Activated naive CD4-positive, alpha-beta T cell (primary cell): Measurements from ENCODE around the gene ZNF670.
"Not testable (repeated sequence)": the region's sequence is repeated elsewhere in the genome, so short reads cannot be mapped to it uniquely, and the experiment has no call there.

ENCODE experiments used
- DNase-seq, 4 experiments: peaks; one replicate each; lab custom pipeline; 2025; lab: John Stamatoyannopoulos, UW

Gene ZNF670

DNA sequence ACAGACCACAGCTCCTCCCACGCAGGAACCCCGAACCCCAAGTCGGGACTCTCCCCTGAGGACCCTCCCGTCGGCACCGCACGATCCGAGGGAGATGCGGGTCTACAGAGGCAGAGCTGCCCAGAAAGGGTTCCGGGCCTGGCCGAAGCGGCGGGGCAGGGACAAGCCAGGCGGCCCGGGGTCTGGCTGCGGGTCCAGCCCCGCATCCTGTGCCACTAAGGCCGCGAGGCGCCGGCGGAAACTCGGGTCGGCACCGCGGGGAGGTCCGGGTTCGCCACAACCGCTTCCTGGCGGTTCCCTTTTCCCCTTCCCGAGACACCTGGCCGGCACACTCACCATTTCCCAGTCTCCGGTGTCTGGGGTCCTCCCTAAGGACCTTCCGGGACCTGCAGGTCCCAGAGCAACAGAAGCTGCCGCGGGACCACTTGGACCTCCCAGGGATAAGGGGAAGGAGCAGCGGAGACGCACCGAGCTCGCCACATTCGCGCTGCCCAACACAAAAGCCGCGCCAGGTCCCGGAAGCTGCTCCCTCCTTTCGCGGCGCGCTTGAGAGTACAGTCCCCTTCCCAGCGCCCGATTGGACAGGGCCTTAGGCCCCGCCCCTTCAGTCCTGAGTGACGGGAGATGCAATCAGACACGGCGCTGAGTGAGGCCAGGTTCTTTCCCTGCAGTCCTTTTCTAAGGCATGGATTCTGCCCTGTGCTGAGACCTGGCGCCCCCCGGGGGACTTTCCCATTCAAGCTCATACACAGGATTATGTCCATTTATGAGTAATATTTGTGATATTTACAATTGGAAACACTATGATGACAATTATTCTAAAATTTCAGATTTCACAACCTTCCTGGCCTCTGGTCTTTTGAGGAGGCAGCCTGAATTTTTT, at the start of gene ZNF670:
ZNF670 (minus strand) TSS at position 554 of the 883 bp plus-strand sequence; CDS start at position 339, 215 bp downstream.
- DNase-seq: peak; percentile 42 to 75 (median 68)

GRCh38 chr1:247127519-247128282, 49.1 kb upstream of the ZNF670 start:
- DNase-seq: not testable (repeated sequence)

DNA sequence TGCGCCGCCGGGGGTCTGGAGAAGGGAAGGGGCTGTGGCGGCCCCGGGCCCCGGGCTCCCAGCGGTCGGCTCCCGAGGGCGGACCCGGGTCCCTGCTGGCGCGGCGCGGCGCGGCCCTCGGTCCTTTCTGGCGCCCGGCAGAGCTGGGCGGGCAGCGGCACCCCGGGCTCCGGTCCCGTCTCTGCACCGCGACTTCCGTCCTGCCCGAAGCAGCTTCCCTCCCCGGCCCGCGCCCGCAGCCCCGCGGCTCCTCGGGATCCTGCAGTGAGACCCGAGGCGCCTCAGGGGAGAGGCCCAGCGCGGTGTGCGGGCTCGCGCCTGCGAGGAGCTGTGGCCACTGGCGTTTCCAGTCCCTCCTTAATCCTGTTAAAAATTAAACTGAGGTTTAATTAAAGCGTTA, 48.0 kb upstream of the ZNF670 start:
- DNase-seq: not testable (repeated sequence)

- DNase-seq: not testable (repeated sequence)
Observed at GRCh38 chr1:247126166-247126565, 47.6 kb upstream of the ZNF670 start.

- DNase-seq: no peak
Observed at GRCh38 chr1:247121382-247121781, 42.8 kb upstream of the ZNF670 start.

- not testable (repeated sequence) for DNase-seq
Observed at GRCh38 chr1:247120408-247120668, 41.7 kb upstream of the ZNF670 start.

DNA sequence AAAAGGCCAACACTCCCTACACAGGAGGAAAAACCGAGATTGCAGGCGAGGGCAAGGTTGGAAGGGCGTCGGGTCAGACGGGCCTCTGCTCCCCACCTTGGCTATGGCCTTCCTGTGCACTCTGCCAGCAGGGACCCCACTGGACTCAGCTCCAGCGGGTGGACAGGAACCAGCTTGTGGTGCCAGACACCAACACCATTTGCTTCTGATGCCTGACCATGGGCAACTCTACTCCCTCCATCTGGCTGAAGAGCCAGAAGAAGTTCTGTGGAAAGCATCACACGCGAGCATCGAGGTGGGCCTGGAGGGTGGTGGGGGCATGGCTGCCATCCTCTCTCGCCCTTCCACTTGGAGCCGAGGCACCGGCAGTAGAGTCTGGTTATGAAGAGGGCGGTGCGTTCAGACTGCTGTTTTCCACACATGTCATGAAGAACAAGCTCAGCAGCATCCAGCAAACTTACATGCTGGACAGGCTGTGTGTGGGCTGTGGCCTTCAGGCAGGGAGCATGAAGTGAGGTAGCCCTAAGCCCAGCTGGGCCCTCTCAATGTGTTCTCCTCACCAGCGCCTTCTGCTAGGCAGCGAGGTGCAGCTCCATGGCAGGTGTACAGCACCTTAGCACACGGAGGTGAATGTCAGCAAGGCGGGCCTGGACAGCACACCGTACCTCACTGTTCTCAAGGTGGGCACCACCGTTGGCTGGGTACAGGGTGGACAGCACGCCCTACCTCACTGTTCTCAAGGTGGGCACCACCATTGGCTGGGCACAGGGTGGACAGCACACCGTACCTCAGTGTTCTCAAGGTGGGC, 41.2 kb upstream of the ZNF670 start:
- no peak for DNase-seq

- no peak for DNase-seq
Observed at GRCh38 chr1:247118946-247119446, 40.4 kb upstream of the ZNF670 start.

DNA sequence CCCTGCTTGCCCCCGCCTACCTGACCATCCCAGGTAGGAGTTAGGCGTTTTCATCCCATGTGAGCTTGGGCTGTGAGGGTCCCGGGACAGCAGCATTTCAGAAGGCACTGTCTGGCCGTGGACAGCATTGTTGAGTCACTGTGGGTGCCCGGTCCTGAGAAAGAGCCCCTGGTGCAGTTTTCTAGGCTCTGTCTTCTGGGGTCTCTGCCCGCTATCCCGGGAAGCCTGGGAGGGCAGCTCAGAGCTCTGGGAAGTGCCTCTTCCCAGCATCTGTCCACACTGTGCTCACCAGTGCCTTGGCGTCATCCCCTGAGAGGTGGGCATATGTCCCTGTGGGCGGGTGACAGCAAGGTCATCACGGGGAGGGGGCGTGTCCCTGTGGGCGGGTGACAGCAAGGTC, 36.9 kb upstream of the ZNF670 start:
- no peak for DNase-seq

GRCh38 chr1:247115141-247115510, 36.5 kb upstream of the ZNF670 start:
- DNase-seq: no peak

GRCh38 chr1:247114351-247115140, 35.9 kb upstream of the ZNF670 start:
- no peak for DNase-seq

GRCh38 chr1:247113733-247114271, 35.2 kb upstream of the ZNF670 start:
- no peak for DNase-seq

DNA sequence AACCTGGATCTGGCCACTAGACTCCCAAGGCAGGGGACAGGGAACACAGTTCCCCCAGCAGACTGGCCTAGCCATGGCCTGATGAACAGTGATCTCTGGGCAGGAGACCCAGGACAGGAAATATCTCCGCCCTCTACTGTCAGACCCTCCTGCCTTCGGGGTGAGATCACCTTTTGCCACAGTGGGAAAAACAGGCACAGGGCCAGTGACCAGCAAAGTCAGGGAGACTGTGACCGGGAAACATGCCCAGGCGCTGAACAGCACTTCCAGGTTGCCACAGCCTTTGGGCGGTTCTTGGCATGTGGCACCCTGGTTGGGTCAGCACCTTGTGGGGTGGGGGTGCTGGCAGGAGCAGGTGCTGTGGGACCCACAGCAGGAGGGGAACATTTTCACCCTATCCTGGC, 34.5 kb upstream of the ZNF670 start:
- no peak for DNase-seq

GRCh38 chr1:247112479-247112781, 33.8 kb upstream of the ZNF670 start:
- DNase-seq: no peak

- no peak for DNase-seq
Observed at GRCh38 chr1:247111700-247112478, 33.3 kb upstream of the ZNF670 start.

DNA sequence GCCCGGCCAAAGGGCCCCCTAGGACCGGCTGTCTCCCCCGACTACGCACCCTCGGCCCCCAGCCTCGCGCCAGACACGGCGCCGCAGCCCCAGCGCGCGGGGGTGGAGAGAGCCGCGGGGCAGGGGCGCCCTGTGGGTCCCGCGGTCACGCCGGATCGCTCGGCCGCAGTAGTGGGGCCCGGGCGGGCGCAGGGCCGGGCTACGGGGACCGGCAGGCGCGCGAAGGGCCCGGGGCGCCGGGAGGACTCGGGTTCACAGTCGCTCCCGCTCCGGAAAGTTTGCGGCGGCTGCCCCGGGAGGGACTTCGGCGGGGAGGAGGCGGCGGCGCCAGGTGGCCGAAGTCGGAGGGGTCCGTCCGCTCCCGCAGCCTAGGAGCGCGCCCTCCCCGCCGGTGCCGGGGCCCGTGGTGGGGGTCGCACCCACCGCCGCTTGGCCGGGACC, 32.7 kb upstream of the ZNF670 start:
- DNase-seq: no peak

DNA sequence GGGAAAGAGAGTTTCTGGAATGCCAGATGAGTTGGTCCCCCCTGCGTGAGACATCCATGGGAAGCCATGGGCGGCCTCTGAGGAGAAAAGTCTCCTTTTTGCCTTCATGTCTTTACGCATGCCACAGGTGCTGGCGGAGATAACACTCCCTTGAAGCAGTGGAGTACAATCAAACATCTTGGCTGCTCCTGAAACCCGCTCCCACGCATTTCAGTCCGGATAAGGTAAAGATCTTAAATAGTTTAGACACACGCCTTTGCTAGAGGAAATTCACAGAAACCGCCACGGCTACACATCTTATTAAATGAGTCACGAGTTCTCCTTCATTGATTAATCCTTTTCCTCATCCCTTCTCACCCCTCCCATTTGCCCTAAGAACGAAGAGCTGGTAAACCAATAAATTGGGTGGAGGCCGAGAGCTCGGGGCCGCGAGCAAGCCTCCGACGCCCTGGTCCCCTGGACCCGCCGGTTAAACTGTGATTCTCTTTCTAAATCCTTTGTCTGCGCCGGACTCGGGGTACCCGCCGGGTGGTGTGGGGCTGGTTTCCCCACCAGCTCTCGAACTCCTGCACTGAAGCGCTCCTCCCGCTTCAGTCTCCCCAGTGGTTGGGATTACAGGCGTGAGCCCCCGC, 32.1 kb upstream of the ZNF670 start:
- DNase-seq: no peak

GRCh38 chr1:247107694-247108093, 29.1 kb upstream of the ZNF670 start:
- no peak for DNase-seq

DNA sequence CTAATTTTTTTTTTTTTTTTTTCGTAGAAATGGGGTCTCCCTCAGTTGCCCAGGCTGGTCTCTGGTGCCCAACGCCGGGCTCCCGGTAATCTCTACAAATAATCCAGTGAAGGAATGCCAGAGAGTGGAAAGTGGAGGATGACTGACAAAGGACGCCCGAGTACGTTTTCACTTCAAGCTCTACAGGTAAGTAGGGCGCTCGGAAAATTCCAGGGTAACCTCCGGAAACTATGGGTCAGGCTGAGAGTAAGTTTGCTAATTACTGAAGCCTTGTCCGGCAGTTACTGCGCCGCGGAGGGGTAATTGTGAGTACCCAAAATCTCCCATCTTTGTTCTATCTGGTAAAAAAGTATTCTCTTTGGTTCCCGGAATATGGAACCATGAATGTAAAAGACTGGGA, 27.4 kb upstream of the ZNF670 start:
- DNase-seq: no peak

GRCh38 chr1:247104965-247105364, 26.4 kb upstream of the ZNF670 start:
- no peak for DNase-seq
